Activated CD4-positive, alpha-beta memory T cell treated with anti-CD3 and anti-CD28 coated beads for 36 hours (primary cell): ENCODE measurements around the gene TCFL5. TPM values are rescaled to one million over a fixed set of nuclear protein-coding genes. Genes with fewer than 3 reads are reported as not detected.

Experiments used
- CTCF ChIA-PET: fragments of 350-600 bp; sonication (Branson Sonifier 250); formaldehyde crosslinking; loops from one replicate; lab custom pipeline; 2021; ENCODE audit warnings: antibody characterized with exemption, inconsistent platforms; lab: Charles Lee
- POLR2A ChIA-PET: fragments of 350-600 bp; sonication (Branson Sonifier 250); formaldehyde crosslinking; loops from one replicate; lab custom pipeline; 2021; ENCODE audit warnings: antibody characterized with exemption; lab: Charles Lee
- DNase-seq: peaks from one replicate; pipeline ENCODE4 v3.0.0-alpha.2; 2020
- H3K27ac Mint-ChIP-seq: one replicate; pipeline ENCODE4 v1.8.0; 2021; ENCODE audit warnings: mixed read lengths
- H3K27me3 Mint-ChIP-seq: one replicate; pipeline ENCODE4 v1.8.0; 2021; ENCODE audit warnings: mixed read lengths
- H3K36me3 Mint-ChIP-seq: one replicate; pipeline ENCODE4 v1.8.0; 2021; ENCODE audit warnings: mixed read lengths
- H3K4me1 Mint-ChIP-seq: one replicate; pipeline ENCODE4 v1.8.0; 2021; ENCODE audit warnings: low read depth, mixed read lengths
- H3K4me3 Mint-ChIP-seq: one replicate; pipeline ENCODE4 v1.8.0; 2021; ENCODE audit warnings: mild to moderate bottlenecking, mixed read lengths
- H3K9me3 Mint-ChIP-seq: one replicate; pipeline ENCODE4 v1.8.0; 2021; ENCODE audit warnings: mixed read lengths
- intact Hi-C: fragments of 100-400 bp; cut with micrococcal nuclease; formaldehyde crosslinking; loops from one replicate; pipeline ENCODE4 v1.15.1; 2023
- total RNA-seq, 2 experiments: library from RNA; stranded (reverse); gene quantifications; one replicate each; pipeline ENCODE4 v1.2.3, GENCODE V29; 2021

Gene TCFL5
- total RNA-seq, 2 experiments from 2014 or later, result 4.7 to 5.0 TPM

DNA sequence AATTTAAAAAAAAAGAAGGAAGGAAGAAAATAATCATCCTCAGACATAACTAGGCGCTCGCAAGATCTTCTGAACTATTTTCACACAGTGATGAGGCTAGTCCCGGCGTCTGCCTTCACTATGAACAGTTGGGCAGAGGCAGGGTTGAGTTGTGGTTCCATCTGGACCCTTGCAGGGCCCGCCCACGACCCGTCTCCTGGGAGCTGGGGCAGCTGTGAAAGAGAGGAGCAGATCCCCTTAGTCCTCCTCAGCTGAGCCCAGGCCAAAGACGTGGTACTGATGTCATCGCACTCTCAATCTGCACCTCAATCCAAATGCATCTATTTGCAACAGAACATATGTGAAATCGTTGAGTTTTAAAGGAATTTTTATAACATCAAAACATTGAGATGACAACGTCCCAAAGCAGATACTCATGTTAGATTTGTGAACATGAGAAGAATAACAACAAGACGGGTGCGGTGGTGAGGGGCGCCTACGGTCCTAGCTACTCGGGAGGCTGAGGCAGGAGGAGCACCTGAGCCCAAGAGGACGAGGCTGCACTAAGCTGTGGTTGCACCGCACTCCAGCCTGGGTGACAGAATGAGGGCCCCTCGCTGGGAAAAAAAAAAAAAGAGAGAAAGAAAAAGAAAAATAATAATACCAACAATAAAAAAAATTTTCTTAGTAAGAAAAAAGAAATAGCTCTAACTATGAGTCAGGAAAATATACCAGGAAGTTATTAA lies 15.3 kb downstream of the TCFL5 start:
- CTCF ChIA-PET, result interaction anchor here (1.0 kb wide), 1 partner anchor 54 kb away, joined by 4 read pairs; no protein-coding TSS in a partner anchor
- peaks cover 2% of the 10 kb centered on the region for H3K36me3 Mint-ChIP-seq
- no peaks in the 10 kb centered on the region for H3K9me3 Mint-ChIP-seq
- intact Hi-C loops, result no loop called here
- no peaks in the 10 kb centered on the region for H3K4me1 Mint-ChIP-seq
- POLR2A ChIA-PET, result no interaction called here
- DNase-seq, result no peak
- H3K4me3 Mint-ChIP-seq, result no peak overlapping the region
- H3K27ac Mint-ChIP-seq, result no peak overlapping the region
- H3K27me3 Mint-ChIP-seq, result no peaks in the 10 kb centered on the region

DNA sequence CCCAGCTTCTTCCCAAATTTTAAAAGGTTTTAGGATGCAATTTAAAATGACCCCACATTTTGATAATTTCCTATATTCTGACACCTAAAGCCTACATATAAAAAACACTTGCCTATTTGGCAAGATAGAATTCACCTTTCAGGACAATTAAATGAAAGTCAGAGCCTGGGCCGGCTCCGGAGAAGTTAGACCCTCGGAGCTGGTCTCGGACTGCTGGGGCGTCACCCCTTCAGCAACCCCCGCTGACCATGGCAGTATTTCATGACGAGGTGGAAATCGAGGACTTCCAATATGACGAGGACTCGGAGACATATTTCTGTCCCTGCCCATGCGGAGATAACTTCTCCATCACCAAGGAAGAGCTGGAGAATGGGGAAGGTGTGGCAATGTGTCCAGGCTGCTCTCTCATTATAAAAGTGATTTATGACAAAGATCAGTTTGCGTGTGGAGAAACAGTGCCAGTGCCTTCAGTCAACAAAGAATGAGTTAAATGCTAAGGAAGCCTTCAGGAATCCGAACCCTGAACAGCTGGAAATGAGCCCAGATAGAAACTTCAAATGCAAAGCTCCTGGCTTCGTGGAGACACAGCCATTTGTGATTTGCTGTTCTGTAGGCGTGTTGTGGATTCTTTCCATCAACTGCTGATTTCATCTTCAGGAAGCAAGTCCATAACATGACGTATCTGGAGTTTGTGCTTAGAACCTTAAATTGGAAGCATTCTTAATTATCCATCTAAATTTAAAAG lies 16.0 kb downstream of the TCFL5 start:
- DNase-seq, result no peak
- intact Hi-C loops, result no loop called here
- H3K36me3 Mint-ChIP-seq, result peaks cover 2% of the 10 kb centered on the region
- H3K4me1 Mint-ChIP-seq, result no peaks in the 10 kb centered on the region
- H3K27ac Mint-ChIP-seq, result no peak overlapping the region
- POLR2A ChIA-PET, result no interaction called here
- no peak overlapping the region for H3K4me3 Mint-ChIP-seq
- H3K9me3 Mint-ChIP-seq, result no peaks in the 10 kb centered on the region
- CTCF ChIA-PET, result no interaction called here
- no peaks in the 10 kb centered on the region for H3K27me3 Mint-ChIP-seq

- no peak for DNase-seq
- Mint-ChIP-seq H3K27ac (no peak overlapping the region), H3K9me3 (no peaks in the 10 kb centered on the region), H3K4me3 (no peak overlapping the region), H3K4me1 (no peaks in the 10 kb centered on the region), H3K36me3 (peaks cover 2% of the 10 kb centered on the region), H3K27me3 (no peaks in the 10 kb centered on the region)
- ChIA-PET POLR2A (interaction anchor here (0.7 kb wide), 1 partner anchor 206 kb away, joined by 3 read pairs; no protein-coding TSS in a partner anchor), CTCF (no interaction called here)
- intact Hi-C loops, result no loop called here
Measured at GRCh38 chr20:62844182-62844581, 17.4 kb downstream of the TCFL5 start.

- Mint-ChIP-seq H3K36me3 (peaks cover 2% of the 10 kb centered on the region), H3K4me3 (no peak overlapping the region), H3K9me3 (no peaks in the 10 kb centered on the region), H3K27me3 (no peaks in the 10 kb centered on the region), H3K27ac (no peak overlapping the region), H3K4me1 (no peaks in the 10 kb centered on the region)
- ChIA-PET CTCF (no interaction called here), POLR2A (no interaction called here)
- no peak for DNase-seq
- intact Hi-C loops, result no loop called here
Measured at GRCh38 chr20:62843656-62844055, 18.0 kb downstream of the TCFL5 start.

DNA sequence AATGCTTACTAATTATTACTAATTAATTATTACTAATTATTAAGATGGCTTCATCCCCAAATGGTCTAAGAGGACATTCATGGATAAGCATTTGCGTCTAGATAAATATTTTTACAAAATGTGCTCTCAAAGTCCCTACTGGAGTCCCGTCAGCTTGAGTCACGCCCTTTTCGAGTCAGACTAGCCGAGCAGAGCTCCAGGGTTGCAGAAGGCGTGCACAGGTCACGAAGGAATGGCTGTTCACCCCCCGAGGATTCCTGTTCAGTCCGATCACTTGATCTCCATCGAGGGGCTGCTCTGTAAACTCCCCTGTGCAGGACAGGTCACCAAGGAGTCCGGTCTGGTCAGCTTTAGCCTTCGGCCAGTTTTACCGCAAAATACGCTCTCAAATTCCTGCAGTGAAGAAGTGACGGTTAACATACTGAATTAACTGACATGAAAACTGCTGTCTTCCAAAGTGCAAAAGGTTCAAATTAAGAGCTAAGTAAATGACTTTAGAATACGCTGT lies 19.9 kb downstream of the TCFL5 start:
- Mint-ChIP-seq H3K4me1 (no peaks in the 10 kb centered on the region), H3K4me3 (no peak overlapping the region), H3K27ac (no peak overlapping the region), H3K36me3 (no peaks in the 10 kb centered on the region), H3K9me3 (no peaks in the 10 kb centered on the region), H3K27me3 (peaks cover under 1% of the 10 kb centered on the region)
- DNase-seq, result no peak
- CTCF ChIA-PET, result interaction anchor here (0.6 kb wide), 1 partner anchor 167 kb away, joined by 3 read pairs; no protein-coding TSS in a partner anchor
- intact Hi-C loops, result no loop called here
- POLR2A ChIA-PET, result no interaction called here

DNA sequence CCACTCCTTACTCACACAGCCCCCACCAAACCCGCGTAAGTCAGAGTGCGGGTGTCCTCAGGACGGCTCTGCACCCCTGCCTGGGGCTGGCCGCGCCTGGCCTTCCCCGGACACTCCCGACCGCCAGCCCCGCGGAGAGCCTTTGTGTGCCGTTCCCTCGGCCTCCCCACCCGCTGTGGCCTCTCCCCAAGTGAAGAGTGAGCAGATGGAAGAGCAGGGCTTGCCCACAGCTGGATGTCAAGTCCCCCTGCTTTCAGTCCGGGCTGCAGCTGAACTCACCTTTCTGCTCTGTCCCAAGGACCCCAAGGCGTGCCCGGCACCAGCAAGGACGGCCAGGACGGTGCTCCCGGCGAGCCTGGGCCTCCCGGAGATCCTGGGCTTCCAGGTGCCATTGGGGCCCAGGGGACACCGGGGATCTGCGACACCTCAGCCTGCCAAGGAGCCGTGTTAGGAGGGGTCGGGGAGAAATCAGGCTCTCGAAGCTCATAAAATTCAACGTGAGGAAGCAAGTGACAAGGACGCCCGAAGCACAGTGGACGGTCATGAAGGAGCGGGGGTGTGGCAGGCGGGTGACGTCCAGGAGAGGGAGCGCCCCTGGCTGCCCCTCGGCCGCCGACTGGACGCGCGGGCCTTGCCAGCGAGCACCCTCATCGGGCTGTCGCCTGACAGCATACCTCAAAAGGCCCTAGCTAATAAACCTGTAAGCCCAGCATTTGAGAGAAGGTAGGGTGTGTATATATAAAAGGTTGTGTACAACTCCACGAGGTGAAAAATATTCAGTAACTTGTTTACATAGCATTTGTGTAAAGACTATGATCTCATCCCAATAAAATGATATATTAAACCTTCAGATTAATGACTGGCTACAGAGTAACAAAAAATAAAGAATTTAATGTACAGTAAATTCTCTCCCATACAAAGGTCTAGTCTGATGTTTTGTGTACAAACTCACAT lies 21.1 kb downstream of the TCFL5 start:
- DNase-seq, result no peak
- Mint-ChIP-seq H3K27ac (no peak overlapping the region), H3K4me1 (no peaks in the 10 kb centered on the region), H3K27me3 (peaks cover 3% of the 10 kb centered on the region), H3K9me3 (no peaks in the 10 kb centered on the region), H3K36me3 (no peaks in the 10 kb centered on the region), H3K4me3 (no peak overlapping the region)
- intact Hi-C loops, result no loop called here
- ChIA-PET CTCF (no interaction called here), POLR2A (no interaction called here)

- POLR2A ChIA-PET, result no interaction called here
- no peak overlapping the region for H3K4me3 Mint-ChIP-seq
- no peak for DNase-seq
- H3K27me3 Mint-ChIP-seq, result peaks cover 3% of the 10 kb centered on the region
- no peaks in the 10 kb centered on the region for H3K9me3 Mint-ChIP-seq
- CTCF ChIA-PET, result no interaction called here
- H3K27ac Mint-ChIP-seq, result no peak overlapping the region
- intact Hi-C loops, result no loop called here
- H3K4me1 Mint-ChIP-seq, result no peaks in the 10 kb centered on the region
- H3K36me3 Mint-ChIP-seq, result no peaks in the 10 kb centered on the region
Measured at GRCh38 chr20:62839816-62840215, 21.8 kb downstream of the TCFL5 start.

- CTCF ChIA-PET, result no interaction called here
- peaks cover 3% of the 10 kb centered on the region for H3K27me3 Mint-ChIP-seq
- no peaks in the 10 kb centered on the region for H3K4me1 Mint-ChIP-seq
- no peaks in the 10 kb centered on the region for H3K36me3 Mint-ChIP-seq
- no peak overlapping the region for H3K27ac Mint-ChIP-seq
- intact Hi-C loops, result no loop called here
- POLR2A ChIA-PET, result no interaction called here
- no peak for DNase-seq
- H3K4me3 Mint-ChIP-seq, result no peak overlapping the region
- no peaks in the 10 kb centered on the region for H3K9me3 Mint-ChIP-seq
Measured at GRCh38 chr20:62839261-62839660, 22.4 kb downstream of the TCFL5 start.

- ChIA-PET CTCF (no interaction called here), POLR2A (no interaction called here)
- Mint-ChIP-seq H3K4me1 (no peaks in the 10 kb centered on the region), H3K27ac (no peak overlapping the region), H3K36me3 (no peaks in the 10 kb centered on the region), H3K4me3 (no peak overlapping the region), H3K9me3 (no peaks in the 10 kb centered on the region), H3K27me3 (peaks cover 3% of the 10 kb centered on the region)
- intact Hi-C loops, result no loop called here
- no peak for DNase-seq
Measured at GRCh38 chr20:62838128-62838891, 23.3 kb downstream of the TCFL5 start.

DNA sequence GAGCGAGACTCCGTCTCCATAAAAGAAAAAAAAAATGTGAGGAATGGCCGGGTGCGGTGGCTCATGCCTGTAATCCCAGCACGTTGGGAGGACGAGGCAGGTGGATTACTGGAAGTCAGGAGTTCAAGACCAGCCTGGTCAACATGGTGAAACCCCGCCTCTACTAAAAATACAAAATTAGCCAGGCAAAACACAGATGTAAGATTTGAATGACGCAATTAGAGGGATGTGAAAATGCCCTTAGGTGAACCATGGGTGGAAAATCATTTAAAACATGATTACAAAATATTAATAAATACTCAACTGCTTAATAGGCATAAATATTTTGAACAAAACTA lies 23.9 kb downstream of the TCFL5 start:
- Mint-ChIP-seq H3K9me3 (no peaks in the 10 kb centered on the region), H3K27me3 (peaks cover 3% of the 10 kb centered on the region), H3K4me3 (no peak overlapping the region), H3K36me3 (no peaks in the 10 kb centered on the region), H3K4me1 (no peaks in the 10 kb centered on the region), H3K27ac (no peak overlapping the region)
- DNase-seq, result no peak
- POLR2A ChIA-PET, result no interaction called here
- intact Hi-C loops, result no loop called here
- CTCF ChIA-PET, result no interaction called here

DNA sequence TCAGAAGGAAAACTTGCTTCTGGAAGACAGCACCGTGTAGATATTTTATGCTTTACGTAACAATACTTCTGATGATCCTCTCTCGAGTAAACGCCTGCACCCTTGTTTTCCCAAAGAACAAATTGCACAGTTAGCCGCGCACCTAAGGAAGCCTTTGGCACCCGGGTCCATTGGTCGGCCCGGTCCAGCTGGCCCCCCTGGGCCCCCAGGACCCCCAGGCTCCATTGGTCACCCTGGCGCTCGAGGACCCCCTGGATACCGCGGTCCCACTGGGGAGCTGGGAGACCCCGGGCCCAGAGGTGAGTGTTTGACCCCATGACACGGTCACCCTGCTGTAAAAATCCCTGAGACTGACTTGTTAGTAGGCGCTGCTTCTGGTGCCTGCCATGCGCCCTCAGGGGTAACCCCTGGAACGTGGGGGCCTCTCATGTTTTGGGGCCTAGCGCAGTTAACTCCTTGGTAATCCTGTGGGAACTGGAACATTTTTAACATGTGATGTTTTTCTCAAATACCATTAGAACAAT lies 24.6 kb downstream of the TCFL5 start:
- H3K4me1 Mint-ChIP-seq, result no peaks in the 10 kb centered on the region
- intact Hi-C loops, result no loop called here
- H3K4me3 Mint-ChIP-seq, result no peak overlapping the region
- ChIA-PET CTCF (no interaction called here), POLR2A (no interaction called here)
- DNase-seq, result no peak
- H3K9me3 Mint-ChIP-seq, result no peaks in the 10 kb centered on the region
- peaks cover 3% of the 10 kb centered on the region for H3K27me3 Mint-ChIP-seq
- H3K27ac Mint-ChIP-seq, result no peak overlapping the region
- H3K36me3 Mint-ChIP-seq, result no peaks in the 10 kb centered on the region
